GM21515 (cell line): ENCODE measurements around the gene DMXL2.
"Not testable (repeated sequence)": the region's sequence is repeated elsewhere in the genome, so short reads cannot be mapped to it uniquely, and the experiment has no call there.

Source experiments
- ATAC-seq: cut with Tn5 transposase; IDR thresholded peaks from one replicate; pipeline ENCODE4 v1.9.1; 2021; ENCODE audit not compliant: unreplicated experiment

The DMXL2 gene

GRCh38 chr15:51576286-51576850, 46.2 kb downstream of the DMXL2 start:
- ATAC-seq, result no peak

GRCh38 chr15:51575775-51576174, 46.8 kb downstream of the DMXL2 start:
- ATAC-seq, result no peak

- not testable (repeated sequence) for ATAC-seq
Observed at GRCh38 chr15:51573352-51573751, 49.2 kb downstream of the DMXL2 start.

GRCh38 chr15:51568939-51569784, 53.4 kb downstream of the DMXL2 start:
- not testable (repeated sequence) for ATAC-seq

- no peak for ATAC-seq
Observed at GRCh38 chr15:51561271-51561670, 61.3 kb downstream of the DMXL2 start.

- ATAC-seq, result no peak
Observed at GRCh38 chr15:51558876-51559275, 63.7 kb downstream of the DMXL2 start.

GRCh38 chr15:51558411-51558810, 64.2 kb downstream of the DMXL2 start:
- ATAC-seq, result no peak

- no peak for ATAC-seq
Observed at GRCh38 chr15:51550841-51551240, 71.7 kb downstream of the DMXL2 start.

GRCh38 chr15:51547656-51548055, 74.9 kb downstream of the DMXL2 start:
- ATAC-seq, result no peak

- no peak for ATAC-seq
Observed at GRCh38 chr15:51536965-51537574, 85.5 kb downstream of the DMXL2 start.

GRCh38 chr15:51533672-51534398, 88.7 kb downstream of the DMXL2 start:
- ATAC-seq, result no peak

GRCh38 chr15:51526955-51527354, 95.6 kb downstream of the DMXL2 start:
- ATAC-seq, result no peak

GRCh38 chr15:51524376-51524775, 98.2 kb downstream of the DMXL2 start:
- no peak for ATAC-seq

GRCh38 chr15:51516291-51516690, 106.3 kb downstream of the DMXL2 start:
- no peak for ATAC-seq

GRCh38 chr15:51505251-51505650, 117.3 kb downstream of the DMXL2 start:
- ATAC-seq, result no peak

- no peak for ATAC-seq
Observed at GRCh38 chr15:51503003-51503402, 119.6 kb downstream of the DMXL2 start.

- ATAC-seq, result no peak
Observed at GRCh38 chr15:51499379-51499976, 123.1 kb downstream of the DMXL2 start.

- no peak for ATAC-seq
Observed at GRCh38 chr15:51497806-51498205, 124.8 kb downstream of the DMXL2 start.

GRCh38 chr15:51496246-51496645, 126.3 kb downstream of the DMXL2 start:
- no peak for ATAC-seq

- ATAC-seq, result no peak
Observed at GRCh38 chr15:51494411-51495314, 127.9 kb downstream of the DMXL2 start.
